Measurements from ENCODE around the gene XRN2.

DNA sequence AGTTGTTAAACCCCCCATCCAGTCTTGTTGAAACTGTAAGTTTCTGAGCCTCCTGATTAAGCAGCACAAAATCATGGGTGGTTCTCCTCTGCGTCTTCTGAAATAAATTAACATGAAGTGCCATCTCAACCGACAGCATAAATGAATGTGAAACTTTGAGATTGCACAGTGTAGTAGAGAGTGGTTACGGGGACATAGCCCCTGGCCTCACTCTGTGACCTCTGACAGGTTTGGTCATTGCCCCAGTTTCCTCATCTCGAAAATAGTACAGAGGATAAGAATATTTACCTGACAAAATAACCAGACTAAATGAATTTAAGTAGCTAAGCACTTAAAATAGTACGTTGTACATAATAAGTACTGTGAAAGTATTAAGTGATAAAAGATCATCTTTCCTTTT, 75.1 kb downstream of the XRN2 start:
- TF ChIP-seq POLR2A (IDR thresholded peaks at IDR 0.05; ENCODE audit: low read length), result no peak
- no peak for TF ChIP-seq GATA1 (IDR thresholded peaks at IDR 0.05; ENCODE audit: low read depth, low read length)

Measured in erythroblast (primary cell).